ENCODE measurements around the gene CDH22. TPM values are rescaled to one million over a fixed set of nuclear protein-coding genes. Genes with fewer than 3 reads are reported as not detected.

Gene CDH22
- total RNA-seq, 1 experiment from 2014 or later: not detected

GRCh38 chr20:46199198-46199597 is 109.1 kb downstream of the CDH22 start:
- POLR2A ChIA-PET: no interaction called here
- DNase-seq (ENCODE audit: low read depth, low spot score): no peak

GRCh38 chr20:46196990-46197389 is 111.3 kb downstream of the CDH22 start:
- no peaks in the 10 kb centered on the region for H3K36me3 ChIP-seq (ENCODE audit: control insufficient read depth, insufficient read depth, low read length)
- ATAC-seq (no peak), DNase-seq (ENCODE audit: low read depth, low spot score) (no peak)
- no TSS peak for BruUV-seq (replicated peaks)
- TF ChIP-seq REST (IDR thresholded peaks at IDR 0.05; ENCODE audit: insufficient read depth in 1 of 2, low read depth in 2 of 2, low read length in 1 of 2): no peak
- TF ChIP-seq POLR2AphosphoS5 (IDR thresholded peaks at IDR 0.05; ENCODE audit: low read depth, low read length): no peak
- no peak for TF ChIP-seq SIN3A (IDR thresholded peaks at IDR 0.05; ENCODE audit: borderline replicate concordance, insufficient read depth, low read depth, low read length)
- ChIA-PET POLR2A (no interaction called here), CTCF (no interaction called here)
- H3K4me3 ChIP-seq (ENCODE audit: low read depth in 2 of 2, low read length in 2 of 2): no peak overlapping the region
- in situ Hi-C loops (cut with HindIII; ENCODE audit: low pct_unique_long_range_greater_than_20kb, low sequenced_read_pairs) (no loop called here), intact Hi-C loops (cut with micrococcal nuclease; ENCODE audit: unreplicated experiment) (no loop called here)
- no peaks in the 10 kb centered on the region for H3K27me3 ChIP-seq (ENCODE audit: control insufficient read depth, insufficient read depth, low read length)
- H3K4me1 ChIP-seq (ENCODE audit: control insufficient read depth, insufficient read depth, low read length): no peaks in the 10 kb centered on the region
- H3K27ac ChIP-seq (ENCODE audit: low read length): no peak overlapping the region
- H3K9me3 ChIP-seq (ENCODE audit: control insufficient read depth, insufficient read depth, low read depth, low read length): no peaks in the 10 kb centered on the region

More at GRCh38 chr20:46199198-46199597, 109.1 kb downstream of the CDH22 start:
- Histone ChIP-seq H3K4me3 (ENCODE audit: low read depth in 2 of 2, low read length in 2 of 2) (no peak overlapping the region), H3K27ac (ENCODE audit: low read length) (no peak overlapping the region), H3K27me3 (ENCODE audit: control insufficient read depth, insufficient read depth, low read length) (peaks cover 2% of the 10 kb centered on the region; the same call in 1 of the 2 replicates), H3K9me3 (ENCODE audit: control insufficient read depth, insufficient read depth, low read depth, low read length) (no peaks in the 10 kb centered on the region), H3K4me1 (ENCODE audit: control insufficient read depth, insufficient read depth, low read length) (no peaks in the 10 kb centered on the region), H3K36me3 (ENCODE audit: control insufficient read depth, insufficient read depth, low read length) (no peaks in the 10 kb centered on the region)
- in situ Hi-C loops (cut with HindIII; ENCODE audit: low pct_unique_long_range_greater_than_20kb, low sequenced_read_pairs): no loop called here
- no peak for ATAC-seq
- CTCF ChIA-PET: no interaction called here
- intact Hi-C loops (cut with micrococcal nuclease; ENCODE audit: unreplicated experiment): no loop called here
- BruUV-seq (replicated peaks): no TSS peak
- TF ChIP-seq POLR2AphosphoS5 (IDR thresholded peaks at IDR 0.05; ENCODE audit: low read depth, low read length) (no peak), CTCF (IDR thresholded peaks at IDR 0.05) (no peak), TCF7L2 (IDR thresholded peaks at IDR 0.05; ENCODE audit: low read depth, low read length) (no peak), REST (IDR thresholded peaks at IDR 0.05; ENCODE audit: insufficient read depth in 1 of 2, low read depth in 2 of 2, low read length in 1 of 2) (no peak), SIN3A (IDR thresholded peaks at IDR 0.05; ENCODE audit: borderline replicate concordance, insufficient read depth, low read depth, low read length) (no peak)
